GM18909 (cell line): ENCODE measurements around the gene CNTD1.
"Not testable (repeated sequence)": the region's sequence is repeated elsewhere in the genome, so short reads cannot be mapped to it uniquely, and the experiment has no call there.

Experiments
- ATAC-seq: cut with Tn5 transposase; IDR thresholded peaks from one replicate; pipeline ENCODE4 v1.9.1; 2021; ENCODE audit warnings: mild to moderate bottlenecking; ENCODE audit not compliant: unreplicated experiment, poor library complexity

CNTD1 gene

DNA sequence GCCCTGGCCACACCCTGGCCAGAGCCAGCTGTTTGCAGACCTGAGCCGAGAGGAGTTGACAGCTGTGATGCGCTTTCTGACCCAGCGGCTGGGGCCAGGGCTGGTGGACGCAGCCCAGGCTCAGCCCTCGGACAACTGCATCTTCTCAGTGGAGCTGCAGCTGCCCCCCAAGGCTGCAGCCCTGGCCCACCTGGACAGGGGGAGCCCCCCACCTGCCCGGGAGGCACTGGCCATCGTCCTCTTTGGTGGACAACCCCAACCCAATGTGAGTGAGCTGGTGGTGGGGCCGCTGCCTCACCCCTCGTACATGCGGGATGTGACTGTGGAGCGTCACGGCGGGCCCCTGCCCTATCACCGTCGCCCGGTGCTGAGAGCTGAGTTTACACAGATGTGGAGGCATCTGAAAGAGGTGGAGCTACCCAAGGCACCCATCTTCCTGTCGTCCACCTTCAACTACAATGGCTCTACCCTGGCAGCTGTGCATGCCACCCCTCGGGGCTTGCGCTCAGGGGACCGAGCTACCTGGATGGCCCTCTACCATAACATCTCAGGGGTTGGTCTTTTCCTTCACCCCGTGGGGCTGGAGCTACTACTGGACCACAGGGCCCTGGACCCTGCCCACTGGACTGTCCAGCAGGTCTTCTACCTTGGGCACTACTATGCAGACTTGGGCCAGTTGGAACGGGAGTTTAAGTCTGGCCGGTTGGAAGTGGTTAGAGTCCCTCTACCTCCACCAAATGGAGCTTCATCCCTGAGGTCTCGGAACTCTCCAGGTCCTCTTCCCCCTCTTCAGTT is 46.3 kb downstream of the CNTD1 start:
- ATAC-seq = no peak

DNA sequence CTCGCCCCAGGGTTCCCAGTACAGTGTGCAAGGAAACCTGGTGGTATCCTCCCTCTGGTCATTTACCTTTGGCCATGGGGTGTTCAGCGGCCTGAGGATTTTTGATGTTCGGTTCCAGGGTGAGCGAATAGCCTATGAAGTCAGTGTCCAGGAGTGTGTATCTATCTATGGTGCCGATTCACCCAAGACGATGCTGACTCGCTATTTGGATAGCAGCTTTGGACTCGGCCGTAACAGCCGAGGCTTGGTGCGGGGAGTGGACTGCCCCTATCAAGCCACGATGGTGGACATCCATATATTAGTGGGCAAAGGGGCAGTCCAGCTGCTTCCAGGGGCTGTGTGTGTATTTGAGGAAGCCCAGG is 46.9 kb downstream of the CNTD1 start:
- no peak for ATAC-seq

DNA sequence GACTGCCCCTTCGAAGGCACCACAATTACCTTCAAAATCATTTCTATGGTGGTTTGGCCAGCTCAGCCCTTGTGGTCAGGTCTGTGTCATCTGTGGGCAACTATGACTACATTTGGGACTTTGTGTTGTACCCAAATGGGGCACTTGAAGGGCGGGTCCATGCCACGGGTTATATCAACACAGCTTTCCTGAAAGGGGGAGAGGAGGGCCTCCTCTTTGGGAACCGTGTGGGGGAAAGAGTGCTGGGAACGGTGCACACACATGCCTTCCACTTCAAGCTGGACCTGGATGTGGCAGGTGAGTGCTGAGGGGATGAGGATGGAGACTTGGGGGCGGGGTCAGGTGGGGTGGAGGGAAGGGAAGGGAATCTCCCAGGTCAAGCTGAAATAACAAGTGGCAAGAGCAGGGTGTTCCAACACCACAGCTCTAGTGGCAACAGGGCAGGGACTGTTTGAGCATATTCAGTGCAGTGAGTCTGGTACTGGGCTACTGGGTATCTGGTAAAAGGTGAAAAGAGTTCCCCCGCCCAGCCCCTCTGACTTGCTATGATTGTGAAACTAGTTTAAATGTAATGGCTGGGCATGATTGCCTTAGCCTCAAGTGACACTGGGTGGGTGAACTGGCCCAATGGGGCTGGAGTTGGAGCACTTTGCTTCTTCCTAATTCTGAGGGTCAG is 47.4 kb downstream of the CNTD1 start:
- ATAC-seq = no peak

DNA sequence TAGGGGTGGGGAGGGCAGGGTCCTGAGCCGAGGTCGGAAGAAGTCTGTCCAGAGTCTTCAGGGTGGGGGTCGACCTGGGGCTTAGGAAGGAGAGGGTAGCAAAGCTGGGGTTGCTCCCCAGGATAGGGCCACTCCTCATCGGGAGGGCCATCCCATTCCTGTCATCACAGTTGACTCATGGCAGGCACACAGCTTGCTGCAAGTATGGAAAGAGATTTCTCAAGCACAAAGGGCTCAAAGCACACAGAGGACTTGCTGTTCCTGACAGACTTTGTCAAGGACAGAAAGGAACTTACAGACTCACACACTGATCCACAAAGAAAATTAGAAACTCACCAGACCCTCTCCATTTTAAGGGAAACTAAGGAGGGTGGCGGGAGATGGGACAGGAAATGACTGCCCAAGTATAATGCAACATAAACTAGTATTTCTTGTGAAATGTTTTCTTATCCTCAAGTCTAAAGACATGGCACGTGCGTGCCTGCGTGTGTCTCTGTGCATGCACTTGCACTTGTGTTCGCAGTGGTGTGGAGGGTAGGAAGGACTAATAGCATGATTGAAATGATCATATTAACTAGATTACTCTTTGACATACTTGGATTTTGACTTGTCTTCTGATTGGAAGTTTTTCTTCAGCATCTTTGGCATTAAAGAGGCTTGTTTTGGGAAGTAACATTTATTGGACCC is 48.1 kb downstream of the CNTD1 start:
- no peak for ATAC-seq

DNA sequence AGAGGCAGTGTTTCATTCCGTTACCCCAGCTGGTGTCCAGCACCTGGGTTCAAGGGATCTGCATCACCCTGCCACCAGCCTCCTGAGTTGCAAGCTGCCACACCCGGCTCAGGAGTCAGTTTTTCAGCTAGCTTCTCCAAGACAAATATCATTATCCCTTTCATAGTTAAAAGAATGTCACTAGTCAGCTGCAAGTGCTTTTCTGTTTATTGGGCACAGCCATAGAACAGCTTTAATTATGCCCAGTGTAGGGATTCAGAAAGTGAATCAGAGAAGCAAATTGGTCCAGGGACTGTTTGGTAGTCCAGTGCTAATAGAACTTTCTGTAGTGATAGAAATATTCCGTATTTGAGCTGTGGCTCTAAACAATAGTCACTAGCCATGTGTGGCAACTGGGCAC is 49.4 kb downstream of the CNTD1 start:
- ATAC-seq = no peak

DNA sequence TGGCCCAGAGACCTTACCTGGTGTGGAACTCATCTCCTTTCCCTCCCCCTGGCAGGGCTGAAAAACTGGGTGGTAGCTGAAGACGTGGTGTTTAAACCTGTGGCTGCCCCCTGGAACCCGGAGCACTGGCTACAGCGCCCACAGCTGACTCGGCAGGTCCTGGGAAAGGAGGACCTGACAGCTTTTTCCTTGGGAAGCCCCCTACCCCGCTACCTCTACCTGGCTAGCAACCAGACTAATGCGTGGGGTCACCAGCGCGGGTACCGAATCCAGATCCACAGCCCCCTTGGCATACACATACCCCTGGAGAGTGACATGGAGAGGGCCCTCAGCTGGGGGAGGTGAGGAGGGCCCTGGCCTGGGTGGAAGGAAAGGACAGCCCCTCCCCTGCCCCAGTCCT is 50.4 kb downstream of the CNTD1 start:
- ATAC-seq = no peak

DNA sequence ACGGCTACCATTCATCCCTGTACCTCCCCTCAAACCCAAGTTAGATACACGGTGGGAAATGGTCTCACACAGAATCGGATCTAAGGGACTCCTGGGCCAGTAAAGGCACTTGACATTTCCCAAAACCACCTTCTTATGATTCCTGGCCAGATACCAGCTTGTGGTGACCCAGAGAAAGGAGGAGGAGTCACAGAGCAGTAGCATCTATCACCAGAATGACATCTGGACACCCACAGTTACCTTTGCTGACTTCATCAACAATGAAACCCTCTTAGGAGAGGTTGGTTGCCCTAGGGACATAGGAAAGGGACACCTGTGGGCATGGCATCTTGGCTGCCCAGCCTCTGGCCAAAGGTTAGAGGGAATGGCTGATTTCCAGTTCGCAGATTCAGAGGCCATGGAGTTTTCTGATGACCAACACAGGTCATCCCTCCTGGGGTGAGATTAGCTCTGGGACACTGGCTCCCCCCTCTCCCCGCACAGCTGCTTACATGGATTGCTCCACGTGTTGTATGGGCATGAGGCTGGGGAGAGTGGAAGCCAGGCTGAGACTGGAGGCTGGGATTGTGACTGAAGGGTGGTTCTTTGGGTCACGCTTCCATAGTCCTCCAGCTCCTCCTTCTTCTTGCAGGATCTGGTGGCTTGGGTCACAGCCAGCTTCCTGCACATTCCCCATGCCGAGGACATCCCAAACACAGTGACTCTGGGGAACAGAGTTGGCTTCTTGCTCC is 51.0 kb downstream of the CNTD1 start:
- no peak for ATAC-seq

DNA sequence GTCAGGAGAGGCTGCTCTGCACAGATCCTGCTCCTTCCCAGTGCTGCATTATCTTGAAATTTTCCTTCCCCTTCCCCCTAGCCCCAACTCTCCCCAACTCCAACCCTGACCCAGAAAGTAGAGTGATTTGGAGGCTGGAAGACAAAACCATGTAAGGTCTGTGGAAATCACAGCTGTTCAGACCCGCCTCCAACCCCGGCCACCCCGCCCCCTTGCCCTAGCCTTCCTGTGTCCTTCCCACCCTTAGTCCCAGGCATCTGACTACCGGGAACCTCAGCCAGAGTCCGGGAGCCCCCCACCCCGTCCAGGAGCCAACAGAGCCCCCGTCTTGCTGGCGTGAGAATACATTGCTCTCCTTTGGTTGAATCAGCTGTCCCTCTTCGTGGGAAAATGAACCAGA is 52.3 kb downstream of the CNTD1 start, which contains the start of gene AOC3:
TSS of gene AOC3 (plus strand) at position 246 of the 400 bp plus-strand sequence. CDS start at position 391, 145 bp downstream.
- ATAC-seq = no peak

DNA sequence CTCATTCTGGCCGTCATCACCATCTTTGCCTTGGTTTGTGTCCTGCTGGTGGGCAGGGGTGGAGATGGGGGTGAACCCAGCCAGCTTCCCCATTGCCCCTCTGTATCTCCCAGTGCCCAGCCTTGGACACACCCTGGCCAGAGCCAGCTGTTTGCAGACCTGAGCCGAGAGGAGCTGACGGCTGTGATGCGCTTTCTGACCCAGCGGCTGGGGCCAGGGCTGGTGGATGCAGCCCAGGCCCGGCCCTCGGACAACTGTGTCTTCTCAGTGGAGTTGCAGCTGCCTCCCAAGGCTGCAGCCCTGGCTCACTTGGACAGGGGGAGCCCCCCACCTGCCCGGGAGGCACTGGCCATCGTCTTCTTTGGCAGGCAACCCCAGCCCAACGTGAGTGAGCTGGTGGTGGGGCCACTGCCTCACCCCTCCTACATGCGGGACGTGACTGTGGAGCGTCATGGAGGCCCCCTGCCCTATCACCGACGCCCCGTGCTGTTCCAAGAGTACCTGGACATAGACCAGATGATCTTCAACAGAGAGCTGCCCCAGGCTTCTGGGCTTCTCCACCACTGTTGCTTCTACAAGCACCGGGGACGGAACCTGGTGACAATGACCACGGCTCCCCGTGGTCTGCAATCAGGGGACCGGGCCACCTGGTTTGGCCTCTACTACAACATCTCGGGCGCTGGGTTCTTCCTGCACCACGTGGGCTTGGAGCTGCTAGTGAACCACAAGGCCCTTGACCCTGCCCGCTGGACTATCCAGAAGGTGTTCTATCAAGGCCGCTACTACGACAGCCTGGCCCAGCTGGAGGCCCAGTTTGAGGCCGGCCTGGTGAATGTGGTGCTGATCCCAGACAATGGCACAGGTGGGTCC is 52.9 kb downstream of the CNTD1 start:
- ATAC-seq = not testable (repeated sequence)

DNA sequence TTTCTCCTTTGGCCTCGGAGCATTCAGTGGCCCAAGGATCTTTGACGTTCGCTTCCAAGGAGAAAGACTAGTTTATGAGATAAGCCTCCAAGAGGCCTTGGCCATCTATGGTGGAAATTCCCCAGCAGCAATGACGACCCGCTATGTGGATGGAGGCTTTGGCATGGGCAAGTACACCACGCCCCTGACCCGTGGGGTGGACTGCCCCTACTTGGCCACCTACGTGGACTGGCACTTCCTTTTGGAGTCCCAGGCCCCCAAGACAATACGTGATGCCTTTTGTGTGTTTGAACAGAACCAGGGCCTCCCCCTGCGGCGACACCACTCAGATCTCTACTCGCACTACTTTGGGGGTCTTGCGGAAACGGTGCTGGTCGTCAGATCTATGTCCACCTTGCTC is 53.7 kb downstream of the CNTD1 start:
- ATAC-seq = no peak

DNA sequence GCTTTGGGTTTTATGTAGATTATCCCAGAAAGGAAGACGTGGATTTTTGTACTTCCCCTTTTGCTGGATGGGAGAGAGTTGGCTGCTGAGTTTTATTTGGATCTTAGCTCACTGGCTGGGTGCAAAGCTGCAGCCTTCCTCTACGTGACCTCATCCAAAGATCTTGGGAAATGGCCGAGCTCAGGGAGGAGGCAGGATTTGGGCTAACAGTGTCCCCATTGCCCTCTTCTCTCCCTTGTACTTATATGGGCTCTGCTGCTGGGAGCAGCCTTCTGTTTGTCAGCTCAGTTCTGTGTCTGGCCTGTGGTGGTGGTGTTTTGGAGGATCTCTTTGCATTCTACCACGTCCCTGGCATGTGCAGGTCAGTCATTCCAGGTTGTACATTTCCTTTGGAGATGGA is 54.3 kb downstream of the CNTD1 start:
- no peak for ATAC-seq

DNA sequence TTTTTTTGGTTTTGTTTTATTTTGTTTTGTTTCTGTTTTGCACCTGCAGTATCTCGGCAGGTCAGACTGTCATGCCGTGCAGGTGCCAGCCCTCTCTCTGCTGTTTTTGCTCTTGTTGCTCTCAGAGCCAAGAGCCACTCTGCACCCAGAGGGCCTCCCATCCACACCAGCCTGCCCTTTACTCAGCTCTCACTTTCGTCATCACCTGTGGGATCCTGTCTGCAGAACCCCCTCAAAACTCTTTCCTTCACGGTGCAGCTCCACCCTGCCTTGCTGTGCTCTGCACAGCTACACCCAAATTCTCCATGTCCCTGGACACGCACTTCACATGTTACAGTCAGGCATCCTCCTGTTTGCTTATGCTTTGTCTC is 54.9 kb downstream of the CNTD1 start:
- no peak for ATAC-seq

DNA sequence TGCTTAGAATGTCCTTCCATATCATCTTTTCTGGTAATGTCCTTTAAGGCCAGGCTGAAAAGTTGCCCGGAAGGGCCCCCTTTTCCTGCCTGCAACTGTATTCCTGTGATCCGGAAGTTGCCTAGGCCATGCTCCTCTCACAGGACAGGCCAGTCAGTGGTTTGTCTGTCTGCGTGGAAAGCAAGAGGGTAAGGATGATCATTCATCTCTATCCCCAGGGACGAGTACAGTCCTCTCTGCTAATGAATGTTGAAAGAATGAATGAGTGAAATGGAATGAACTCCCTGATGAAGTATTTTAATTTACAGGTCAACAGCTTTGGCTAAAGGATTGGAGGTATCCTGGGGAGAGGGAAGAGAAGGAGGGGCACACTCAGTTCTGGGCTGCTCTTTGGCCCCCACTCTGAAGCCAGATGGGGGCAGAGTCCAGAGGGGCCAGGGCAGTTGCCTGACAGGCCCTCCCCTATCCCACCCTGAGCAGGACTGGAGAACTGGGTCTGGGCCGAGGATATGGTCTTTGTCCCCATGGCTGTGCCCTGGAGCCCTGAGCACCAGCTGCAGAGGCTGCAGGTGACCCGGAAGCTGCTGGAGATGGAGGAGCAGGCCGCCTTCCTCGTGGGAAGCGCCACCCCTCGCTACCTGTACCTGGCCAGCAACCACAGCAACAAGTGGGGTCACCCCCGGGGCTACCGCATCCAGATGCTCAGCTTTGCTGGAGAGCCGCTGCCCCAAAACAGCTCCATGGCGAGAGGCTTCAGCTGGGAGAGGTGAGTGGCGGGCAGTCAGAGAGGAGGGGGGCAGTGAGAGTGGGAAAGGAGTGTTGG is 55.5 kb downstream of the CNTD1 start:
- no peak for ATAC-seq

DNA sequence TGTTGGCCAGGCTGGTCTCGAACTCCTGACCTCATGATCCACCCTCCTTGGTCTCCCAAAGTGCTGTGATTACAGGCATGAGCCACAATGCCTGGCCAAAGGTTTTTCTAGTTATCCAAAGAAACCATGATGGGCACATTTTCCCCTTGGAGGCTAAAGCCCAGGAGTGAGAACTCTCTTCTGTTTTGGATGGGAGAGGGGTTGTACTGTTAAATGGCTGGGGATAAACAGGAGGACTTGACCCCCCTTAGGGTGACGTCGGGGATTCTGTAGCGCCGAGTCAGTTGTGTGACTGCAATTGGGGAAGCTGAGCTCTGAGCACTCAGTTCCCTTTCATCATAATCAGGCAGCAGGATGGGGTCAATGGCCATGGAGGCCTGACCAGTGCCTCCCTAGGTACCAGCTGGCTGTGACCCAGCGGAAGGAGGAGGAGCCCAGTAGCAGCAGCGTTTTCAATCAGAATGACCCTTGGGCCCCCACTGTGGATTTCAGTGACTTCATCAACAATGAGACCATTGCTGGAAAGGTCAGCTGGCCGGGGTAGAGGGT is 56.5 kb downstream of the CNTD1 start:
- ATAC-seq = no peak

DNA sequence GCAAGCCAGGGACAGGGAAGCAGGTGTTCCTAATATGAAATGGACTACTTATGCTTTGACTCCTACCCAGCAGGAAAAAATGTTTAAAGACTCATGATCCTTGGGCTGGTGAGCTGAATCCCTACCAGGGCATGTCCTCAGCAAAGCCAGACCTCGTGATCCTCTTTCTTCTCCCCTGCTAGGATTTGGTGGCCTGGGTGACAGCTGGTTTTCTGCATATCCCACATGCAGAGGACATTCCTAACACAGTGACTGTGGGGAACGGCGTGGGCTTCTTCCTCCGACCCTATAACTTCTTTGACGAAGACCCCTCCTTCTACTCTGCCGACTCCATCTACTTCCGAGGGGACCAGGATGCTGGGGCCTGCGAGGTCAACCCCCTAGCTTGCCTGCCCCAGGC is 57.4 kb downstream of the CNTD1 start:
- ATAC-seq = not testable (repeated sequence)

DNA sequence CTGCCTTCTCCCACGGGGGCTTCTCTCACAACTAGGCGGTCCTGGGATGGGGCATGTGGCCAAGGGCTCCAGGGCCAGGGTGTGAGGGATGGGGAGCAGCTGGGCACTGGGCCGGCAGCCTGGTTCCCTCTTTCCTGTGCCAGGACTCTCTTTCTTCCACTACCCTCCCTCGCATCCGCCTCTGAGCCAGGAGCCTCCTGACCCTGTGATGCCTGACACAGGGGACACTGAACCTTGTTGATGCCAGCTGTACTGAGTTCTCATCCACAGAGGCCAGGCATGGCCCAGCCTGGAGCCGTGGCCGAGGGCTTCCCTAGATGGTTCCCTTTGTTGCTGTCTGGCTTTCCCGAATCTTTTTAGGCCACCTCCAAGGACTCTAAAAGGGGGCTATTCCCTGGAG is 57.9 kb downstream of the CNTD1 start:
- ATAC-seq = not testable (repeated sequence)

DNA sequence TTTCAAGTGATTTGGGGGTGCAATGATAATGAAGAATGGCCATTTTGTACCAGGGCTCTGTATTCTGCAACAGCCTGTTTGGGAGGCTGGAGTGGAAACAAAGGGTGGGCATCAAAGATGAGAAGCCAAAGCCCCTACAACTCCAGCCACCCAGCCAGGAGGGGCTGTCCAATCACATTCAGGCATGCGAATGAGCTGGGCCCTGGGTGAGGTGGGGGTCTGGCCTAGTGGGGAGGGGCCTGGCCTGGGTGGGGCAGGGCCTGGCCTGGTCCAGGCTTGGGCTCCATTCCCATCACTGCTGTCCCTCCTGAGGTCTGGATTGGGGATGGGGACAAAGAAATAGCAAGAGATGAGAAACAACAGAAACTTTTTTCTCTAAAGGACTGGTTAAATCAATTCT is 58.7 kb downstream of the CNTD1 start:
- no peak for ATAC-seq
